Panc1 (cell line): Measurements from ENCODE around the gene ACSM6. TPM values are rescaled to one million over a fixed set of nuclear protein-coding genes. Genes with fewer than 3 reads are reported as not detected.

ENCODE experiments used
- ATAC-seq: fragments of 200-7000 bp; cut with Tn5 transposase; 2 replicates; pipeline ENCODE4 v1.9.1; 2020; ENCODE audit warnings: mild to moderate bottlenecking, moderate library complexity
- BruUV-seq: library from RNA; stranded (reverse); fragments of 400-500 nt; replicated peaks from 2 replicates; lab custom pipeline; 2021; lab: Mats Ljungman, UMichigan
- CTCF ChIA-PET: fragments of 300-600 bp; sonication (Branson Sonifier 250); formaldehyde crosslinking; loops from one replicate; lab custom pipeline; 2022; ENCODE audit warnings: antibody characterized with exemption; lab: Charles Lee
- POLR2A ChIA-PET: fragments of 300-600 bp; sonication (Branson Sonifier 250); formaldehyde crosslinking; loops from one replicate; lab custom pipeline; 2022; ENCODE audit warnings: antibody characterized with exemption; lab: Charles Lee
- DNase-seq: peaks from one replicate; pipeline ENCODE4 v3.0.0-alpha.2; 2010; ENCODE audit warnings: low read depth, low spot score
- H3K27ac ChIP-seq: 2 replicates; pipeline ENCODE4 v1.5.1; 2011; ENCODE audit warnings: mild to moderate bottlenecking, low read length, inconsistent platforms
- H3K27me3 ChIP-seq: fragments of 200-500 bp; sonication (Bioruptor generic); 2 replicates; pipeline ENCODE4 v1.6.0; 2014; ENCODE audit warnings: low read length, inconsistent platforms; ENCODE audit not compliant: control insufficient read depth, insufficient read depth
- H3K36me3 ChIP-seq: fragments of 200-500 bp; sonication (Bioruptor generic); 2 replicates; pipeline ENCODE4 v1.5.1; 2014; ENCODE audit warnings: inconsistent platforms, mild to moderate bottlenecking, low read length, moderate library complexity; ENCODE audit not compliant: control insufficient read depth, insufficient read depth
- H3K4me1 ChIP-seq: 2 replicates; pipeline ENCODE4 v1.5.1; 2011; ENCODE audit warnings: inconsistent platforms, mild to moderate bottlenecking, low read length, moderate library complexity; ENCODE audit not compliant: control insufficient read depth, insufficient read depth
- H3K4me3 ChIP-seq, 2 experiments: 2 replicates each; pipeline ENCODE4 v1.5.1; 2011 to 2012; ENCODE audit warnings: low read depth in 2 of 2, low read length in 2 of 2, mild to moderate bottlenecking in 2 of 2, inconsistent platforms in 1 of 2, moderate library complexity in 1 of 2
- H3K9me3 ChIP-seq: fragments of 200-500 bp; sonication (Bioruptor generic); 2 replicates; pipeline ENCODE4 v1.5.1; 2014; ENCODE audit warnings: low read depth, mild to moderate bottlenecking, inconsistent platforms, low read length, moderate library complexity; ENCODE audit not compliant: control insufficient read depth, insufficient read depth
- POLR2AphosphoS5 ChIP-seq: IDR thresholded peaks from 2 replicates; pipeline ENCODE4 v1.6.1; 2012; ENCODE audit warnings: mild to moderate bottlenecking, low read depth, low read length, moderate library complexity
- REST ChIP-seq, 2 experiments: IDR thresholded peaks; 2 replicates each; pipeline ENCODE4 v1.6.1; 2011 to 2012; ENCODE audit warnings: low read depth in 2 of 2, control low read depth in 1 of 2, low read length in 1 of 2, mild to moderate bottlenecking in 1 of 2, moderate library complexity in 1 of 2; ENCODE audit not compliant: insufficient read depth in 1 of 2
- SIN3A ChIP-seq: IDR thresholded peaks from 2 replicates; pipeline ENCODE4 v1.6.1; 2012; ENCODE audit warnings: low read depth, mild to moderate bottlenecking, low read length, moderate library complexity, borderline replicate concordance; ENCODE audit not compliant: insufficient read depth
- TCF7L2 ChIP-seq: IDR thresholded peaks from 2 replicates; pipeline ENCODE4 v1.6.1; 2011; ENCODE audit warnings: mild to moderate bottlenecking, low read depth, low read length, inconsistent platforms
- in situ Hi-C: cut with HindIII; loops from 2 replicates; pipeline ENCODE4 v1.10.0; 2016; ENCODE audit warnings: low sequenced_read_pairs, low pct_unique_long_range_greater_than_20kb
- intact Hi-C: fragments of 100-400 bp; cut with micrococcal nuclease; formaldehyde crosslinking; loops from one replicate; pipeline ENCODE4 v1.10.0; 2022; ENCODE audit not compliant: unreplicated experiment
- total RNA-seq: library from RNA; stranded (reverse); gene quantifications from one replicate; pipeline ENCODE4 v1.2.1, GENCODE V29; 2021; ENCODE audit not compliant: unreplicated experiment
- TF ChIP-seq, protein P1 (sequence below): fragments of 450-650 bp; IDR thresholded peaks from 2 replicates; pipeline ENCODE4 v1.5.1; 2017; ENCODE audit warnings: mild to moderate bottlenecking

ACSM6 gene
- total RNA-seq, 1 experiment from 2014 or later = not detected

DNA sequence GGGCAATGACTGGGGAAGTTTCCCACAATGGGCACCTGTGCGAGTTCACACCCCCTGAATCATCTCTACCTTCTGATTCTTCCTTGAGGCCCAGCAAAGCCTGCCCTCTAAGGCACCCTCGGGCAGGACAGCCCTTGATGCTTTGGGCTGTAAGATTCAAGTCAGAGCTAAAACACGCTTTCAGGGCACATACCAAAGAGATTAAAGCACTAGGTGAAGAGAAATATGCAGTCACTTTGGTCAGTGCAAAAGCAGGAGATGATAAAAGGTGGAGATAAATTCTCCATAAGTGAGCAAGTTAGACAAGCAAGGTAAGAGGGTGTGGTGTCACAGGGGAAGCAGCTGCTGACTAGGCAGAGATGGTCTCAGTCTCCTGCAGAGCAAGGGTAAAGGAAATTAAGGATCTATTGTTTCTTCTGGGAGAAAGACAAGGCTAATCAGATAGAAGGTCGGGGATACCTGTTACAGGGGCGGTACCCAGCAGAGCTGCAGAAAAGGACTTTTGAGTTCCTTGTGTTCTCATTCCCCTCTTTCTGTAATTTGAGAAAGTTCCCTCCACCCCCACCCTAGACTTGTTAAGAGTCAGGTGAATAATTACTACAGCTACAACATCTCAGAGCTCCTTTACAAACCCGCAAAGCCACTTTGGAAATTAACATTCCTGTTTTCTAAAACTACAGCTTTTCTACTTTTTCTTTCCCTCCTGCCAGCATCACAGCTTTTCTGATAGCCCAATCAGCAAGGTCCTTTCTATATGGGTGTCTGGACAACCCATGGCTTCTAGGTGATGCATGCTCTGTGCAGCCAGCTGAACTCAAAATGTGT is 70.4 kb downstream of the ACSM6 start:
- Histone ChIP-seq H3K4me1 (peaks cover 15% of the 10 kb centered on the region), H3K36me3 (peaks cover 13% of the 10 kb centered on the region), H3K27me3 (no peaks in the 10 kb centered on the region), H3K4me3 (no peak overlapping the region), H3K27ac (no peak overlapping the region), H3K9me3 (no peaks in the 10 kb centered on the region)
- intact Hi-C loops = no loop called here
- POLR2A ChIA-PET = interaction anchor here (0.7 kb wide), 1 partner anchor 22 kb away, joined by 8 read pairs; no protein-coding TSS in a partner anchor
- no peak for DNase-seq
- in situ Hi-C loops = no loop called here
- no TSS peak for BruUV-seq
- ATAC-seq = no peak
- CTCF ChIA-PET = interaction anchor here (0.6 kb wide), 2 partner anchors 8 to 12 kb away, joined by 3 to 7 read pairs; no protein-coding TSS in a partner anchor
- TF ChIP-seq TCF7L2 (no peak), REST (IDR thresholded peaks at IDR 0.05; ENCODE audit: insufficient read depth in 1 of 2, low read depth in 2 of 2, low read length in 1 of 2) (no peak), POLR2AphosphoS5 (no peak), SIN3A (no peak)
- TF ChIP-seq, protein P1, sequence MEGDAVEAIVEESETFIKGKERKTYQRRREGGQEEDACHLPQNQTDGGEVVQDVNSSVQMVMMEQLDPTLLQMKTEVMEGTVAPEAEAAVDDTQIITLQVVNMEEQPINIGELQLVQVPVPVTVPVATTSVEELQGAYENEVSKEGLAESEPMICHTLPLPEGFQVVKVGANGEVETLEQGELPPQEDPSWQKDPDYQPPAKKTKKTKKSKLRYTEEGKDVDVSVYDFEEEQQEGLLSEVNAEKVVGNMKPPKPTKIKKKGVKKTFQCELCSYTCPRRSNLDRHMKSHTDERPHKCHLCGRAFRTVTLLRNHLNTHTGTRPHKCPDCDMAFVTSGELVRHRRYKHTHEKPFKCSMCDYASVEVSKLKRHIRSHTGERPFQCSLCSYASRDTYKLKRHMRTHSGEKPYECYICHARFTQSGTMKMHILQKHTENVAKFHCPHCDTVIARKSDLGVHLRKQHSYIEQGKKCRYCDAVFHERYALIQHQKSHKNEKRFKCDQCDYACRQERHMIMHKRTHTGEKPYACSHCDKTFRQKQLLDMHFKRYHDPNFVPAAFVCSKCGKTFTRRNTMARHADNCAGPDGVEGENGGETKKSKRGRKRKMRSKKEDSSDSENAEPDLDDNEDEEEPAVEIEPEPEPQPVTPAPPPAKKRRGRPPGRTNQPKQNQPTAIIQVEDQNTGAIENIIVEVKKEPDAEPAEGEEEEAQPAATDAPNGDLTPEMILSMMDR = no peak

- peaks cover 12% of the 10 kb centered on the region for H3K36me3 ChIP-seq
- no peaks in the 10 kb centered on the region for H3K9me3 ChIP-seq
- H3K27ac ChIP-seq = no peak overlapping the region
- in situ Hi-C loops = no loop called here
- ChIA-PET CTCF (no interaction called here), POLR2A (interaction anchor here (0.6 to 0.7 kb wide), 2 partner anchors 18 to 21 kb away, joined by 3 to 8 read pairs; no protein-coding TSS in a partner anchor)
- TF ChIP-seq TCF7L2 (no peak), POLR2AphosphoS5 (no peak), SIN3A (no peak), REST (IDR thresholded peaks at IDR 0.05; ENCODE audit: insufficient read depth in 1 of 2, low read depth in 2 of 2, low read length in 1 of 2) (no peak)
- TF ChIP-seq, protein P1 = no peak
- DNase-seq = no peak
- no TSS peak for BruUV-seq
- intact Hi-C loops = no loop called here
- no peak overlapping the region for H3K4me3 ChIP-seq
- peaks cover 13% of the 10 kb centered on the region for H3K4me1 ChIP-seq
- no peak for ATAC-seq
- no peaks in the 10 kb centered on the region for H3K27me3 ChIP-seq
These were observed 71.5 kb downstream of the ACSM6 start for GRCh38 chr10:95265572-95265971.
